Left renal pelvis (tissue), 4 donors: ENCODE measurements around the gene ZNF804B. TPM values are rescaled to one million over a fixed set of nuclear protein-coding genes. Genes with fewer than 3 reads are reported as not detected.
A peak's percentile ranks its signal among the peaks of the same experiment; 100 is the strongest.

Experiments
- DNase-seq, 4 donors: peaks; one replicate each; pipeline ENCODE4 v3.0.0-alpha.2; 2013; ENCODE audit warnings: low read depth in 4 of 4, low spot score in 3 of 4
- polyA plus RNA-seq, 4 donors: library from polyadenylated mRNA; unstranded; fragments of 120-200 nt; gene quantifications; one replicate each; pipeline ENCODE4 v1.2.1, GENCODE V29; 2013; ENCODE audit not compliant: insufficient read length in 4 of 4

The ZNF804B gene
- polyA plus RNA-seq, 4 donors: 0.13 to 0.64 (median 0.24) TPM

- no peak for DNase-seq
Observed at GRCh38 chr7:89238156-89238555, 478.7 kb downstream of the ZNF804B start.

- no peak for DNase-seq
Observed at GRCh38 chr7:89246196-89246595, 486.7 kb downstream of the ZNF804B start.

GRCh38 chr7:89247207-89247606 lies 487.7 kb downstream of the ZNF804B start:
- no peak for DNase-seq

- no peak for DNase-seq
Observed at GRCh38 chr7:89259085-89259484, 499.6 kb downstream of the ZNF804B start.

- no peak for DNase-seq
Observed at GRCh38 chr7:89264126-89264525, 504.6 kb downstream of the ZNF804B start.

GRCh38 chr7:89265631-89266030 lies 506.1 kb downstream of the ZNF804B start:
- peak; percentile 30 to 46 (median 36) for DNase-seq

GRCh38 chr7:89283302-89283701 lies 523.8 kb downstream of the ZNF804B start:
- DNase-seq: no peak

GRCh38 chr7:89308535-89308934 lies 549.0 kb downstream of the ZNF804B start:
- DNase-seq: no peak

GRCh38 chr7:89311886-89312285 lies 552.4 kb downstream of the ZNF804B start:
- DNase-seq: no peak

GRCh38 chr7:89312551-89312950 lies 553.1 kb downstream of the ZNF804B start:
- DNase-seq: peak in 3 of 4 donors; percentile 38 to 49 (median 46)

- DNase-seq: no peak
Observed at GRCh38 chr7:89316584-89317251, 557.2 kb downstream of the ZNF804B start.

GRCh38 chr7:89332026-89332425 lies 572.5 kb downstream of the ZNF804B start:
- no peak for DNase-seq

- no peak for DNase-seq
Observed at GRCh38 chr7:89334797-89335196, 575.3 kb downstream of the ZNF804B start.

GRCh38 chr7:89335490-89335889 lies 576.0 kb downstream of the ZNF804B start:
- DNase-seq: no peak

GRCh38 chr7:89336121-89336520 lies 576.6 kb downstream of the ZNF804B start:
- DNase-seq: no peak

- DNase-seq: no peak
Observed at GRCh38 chr7:89339748-89340147, 580.2 kb downstream of the ZNF804B start.

- no peak for DNase-seq
Observed at GRCh38 chr7:89357121-89357520, 597.6 kb downstream of the ZNF804B start.

GRCh38 chr7:89377219-89377618 lies 617.7 kb downstream of the ZNF804B start:
- no peak for DNase-seq

- no peak for DNase-seq
Observed at GRCh38 chr7:89385411-89385810, 625.9 kb downstream of the ZNF804B start.
